ENCODE data around the gene PTPRE.

Gene PTPRE

GRCh38 chr10:128043259-128044045 is 136.5 kb downstream of the PTPRE start:
- Histone ChIP-seq H3K27me3 (ENCODE audit: control insufficient read depth, low read length) (no peaks in the 10 kb centered on the region; the same call in 1 of the 2 replicates), H3F3A (ENCODE audit: control insufficient read depth, insufficient read depth) (peaks cover 6% of the 10 kb centered on the region), H3K9me3 (ENCODE audit: control insufficient read depth, insufficient read depth, low read length) (no peaks in the 10 kb centered on the region), H4K20me1 (ENCODE audit: control insufficient read depth, insufficient read depth, low read depth, low read length) (no peaks in the 10 kb centered on the region), H3K79me2 (ENCODE audit: control insufficient read depth, low read length) (peaks cover 11% of the 10 kb centered on the region), H3K4me2 (ENCODE audit: low read length) (no peak overlapping the region), H3K27ac (ENCODE audit: low read depth, low read length) (no peak overlapping the region), H3K9me2 (replicated peaks; ENCODE audit: control insufficient read depth, low read length) (no peaks in the 10 kb centered on the region), H3K4me1 (ENCODE audit: control insufficient read depth, low read length) (peaks cover 15% of the 10 kb centered on the region), H3K36me3 (ENCODE audit: control insufficient read depth, low read length) (no peaks in the 10 kb centered on the region), H3K4me3 (ENCODE audit: low read length) (no peak overlapping the region)
- no peak for TF ChIP-seq EZH2phosphoT487 (IDR thresholded peaks at IDR 0.05; ENCODE audit: borderline replicate concordance, low read length)
- TF ChIP-seq, protein P1, sequence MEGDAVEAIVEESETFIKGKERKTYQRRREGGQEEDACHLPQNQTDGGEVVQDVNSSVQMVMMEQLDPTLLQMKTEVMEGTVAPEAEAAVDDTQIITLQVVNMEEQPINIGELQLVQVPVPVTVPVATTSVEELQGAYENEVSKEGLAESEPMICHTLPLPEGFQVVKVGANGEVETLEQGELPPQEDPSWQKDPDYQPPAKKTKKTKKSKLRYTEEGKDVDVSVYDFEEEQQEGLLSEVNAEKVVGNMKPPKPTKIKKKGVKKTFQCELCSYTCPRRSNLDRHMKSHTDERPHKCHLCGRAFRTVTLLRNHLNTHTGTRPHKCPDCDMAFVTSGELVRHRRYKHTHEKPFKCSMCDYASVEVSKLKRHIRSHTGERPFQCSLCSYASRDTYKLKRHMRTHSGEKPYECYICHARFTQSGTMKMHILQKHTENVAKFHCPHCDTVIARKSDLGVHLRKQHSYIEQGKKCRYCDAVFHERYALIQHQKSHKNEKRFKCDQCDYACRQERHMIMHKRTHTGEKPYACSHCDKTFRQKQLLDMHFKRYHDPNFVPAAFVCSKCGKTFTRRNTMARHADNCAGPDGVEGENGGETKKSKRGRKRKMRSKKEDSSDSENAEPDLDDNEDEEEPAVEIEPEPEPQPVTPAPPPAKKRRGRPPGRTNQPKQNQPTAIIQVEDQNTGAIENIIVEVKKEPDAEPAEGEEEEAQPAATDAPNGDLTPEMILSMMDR (IDR thresholded peaks at IDR 0.05; ENCODE audit: low read depth, low read length, poor library complexity, severe bottlenecking), result no peak

DNA sequence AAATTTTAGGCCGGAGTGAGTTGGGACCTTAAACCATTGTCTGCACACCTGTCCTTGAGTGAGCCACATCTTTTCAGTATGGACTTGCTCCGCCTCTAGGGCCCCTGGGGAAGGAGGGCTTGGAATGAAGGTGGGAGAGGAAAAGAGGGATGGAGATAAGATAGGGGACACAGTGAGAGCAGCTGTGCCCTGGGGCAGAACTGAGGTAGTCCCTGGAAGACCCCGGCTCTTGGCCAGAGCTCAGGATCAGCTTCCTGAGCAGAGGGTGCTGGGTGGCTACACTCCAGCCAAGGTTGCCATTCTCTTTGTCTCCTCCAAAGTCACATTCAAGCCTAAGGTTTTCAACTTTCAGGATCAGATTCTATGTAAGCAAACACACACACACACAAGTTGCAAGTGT is 137.3 kb downstream of the PTPRE start:
- no peak for TF ChIP-seq EZH2phosphoT487 (IDR thresholded peaks at IDR 0.05; ENCODE audit: borderline replicate concordance, low read length)
- TF ChIP-seq, protein P1 (IDR thresholded peaks at IDR 0.05; ENCODE audit: low read depth, low read length, poor library complexity, severe bottlenecking), result no peak
- no peaks in the 10 kb centered on the region for H3K9me2 ChIP-seq (replicated peaks; ENCODE audit: control insufficient read depth, low read length)
- peaks cover 6% of the 10 kb centered on the region for H3F3A ChIP-seq (ENCODE audit: control insufficient read depth, insufficient read depth)
- peaks cover 18% of the 10 kb centered on the region for H3K79me2 ChIP-seq (ENCODE audit: control insufficient read depth, low read length)
- no peak overlapping the region for H3K27ac ChIP-seq (ENCODE audit: low read depth, low read length)
- no peaks in the 10 kb centered on the region for H4K20me1 ChIP-seq (ENCODE audit: control insufficient read depth, insufficient read depth, low read depth, low read length)
- peaks cover 2% of the 10 kb centered on the region for H3K36me3 ChIP-seq (ENCODE audit: control insufficient read depth, low read length)
- no peaks in the 10 kb centered on the region for H3K9me3 ChIP-seq (ENCODE audit: control insufficient read depth, insufficient read depth, low read length)
- H3K4me1 ChIP-seq (ENCODE audit: control insufficient read depth, low read length), result peaks cover 22% of the 10 kb centered on the region
- H3K4me3 ChIP-seq (ENCODE audit: low read length), result no peak overlapping the region
- H3K4me2 ChIP-seq (ENCODE audit: low read length), result no peak overlapping the region
- no peaks in the 10 kb centered on the region; the same call in 1 of the 2 replicates for H3K27me3 ChIP-seq (ENCODE audit: control insufficient read depth, low read length)

GRCh38 chr10:128044961-128045832 is 138.3 kb downstream of the PTPRE start:
- H3K9me2 ChIP-seq (replicated peaks; ENCODE audit: control insufficient read depth, low read length), result no peaks in the 10 kb centered on the region
- peaks cover 25% of the 10 kb centered on the region for H3K79me2 ChIP-seq (ENCODE audit: control insufficient read depth, low read length)
- no peaks in the 10 kb centered on the region; the same call in 1 of the 2 replicates for H3K27me3 ChIP-seq (ENCODE audit: control insufficient read depth, low read length)
- H3K9me3 ChIP-seq (ENCODE audit: control insufficient read depth, insufficient read depth, low read length), result no peaks in the 10 kb centered on the region
- TF ChIP-seq, protein P1 (IDR thresholded peaks at IDR 0.05; ENCODE audit: low read depth, low read length, poor library complexity, severe bottlenecking), result no peak
- no peak overlapping the region for H3K4me2 ChIP-seq (ENCODE audit: low read length)
- H3K4me1 ChIP-seq (ENCODE audit: control insufficient read depth, low read length), result peaks cover 31% of the 10 kb centered on the region
- H4K20me1 ChIP-seq (ENCODE audit: control insufficient read depth, insufficient read depth, low read depth, low read length), result no peaks in the 10 kb centered on the region
- H3K27ac ChIP-seq (ENCODE audit: low read depth, low read length), result no peak overlapping the region
- peaks cover 9% of the 10 kb centered on the region for H3K36me3 ChIP-seq (ENCODE audit: control insufficient read depth, low read length)
- no peak overlapping the region for H3K4me3 ChIP-seq (ENCODE audit: low read length)
- H3F3A ChIP-seq (ENCODE audit: control insufficient read depth, insufficient read depth), result peaks cover 6% of the 10 kb centered on the region
